Smooth muscle cell (in vitro differentiated cells): ENCODE measurements around the gene SLC25A25. TPM values are rescaled to one million over a fixed set of nuclear protein-coding genes. Genes with fewer than 3 reads are reported as not detected.

Experiments
- DNase-seq: peaks from one replicate; lab custom pipeline; 2025; ENCODE audit not compliant: unreplicated experiment; lab: John Stamatoyannopoulos, UW
- H2AFZ ChIP-seq: fragments of 200-600 bp; sonication (generic); 2 replicates; pipeline ENCODE4 v1.6.0; 2016; ENCODE audit warnings: antibody characterized with exemption, low read depth, mild to moderate bottlenecking
- H3F3A ChIP-seq: fragments of 200-600 bp; sonication (generic); 2 replicates; pipeline ENCODE4 v1.6.0; 2017; ENCODE audit warnings: antibody characterized with exemption, low read depth
- H3K27ac ChIP-seq: fragments of 200-600 bp; sonication (generic); 2 replicates; pipeline ENCODE4 v1.5.1; 2016; ENCODE audit warnings: low read depth, mild to moderate bottlenecking
- H3K27me3 ChIP-seq: fragments of 200-600 bp; sonication (generic); 2 replicates; pipeline ENCODE4 v1.6.1; 2016; ENCODE audit warnings: low read depth, mild to moderate bottlenecking
- H3K36me3 ChIP-seq: fragments of 200-600 bp; sonication (generic); 2 replicates; pipeline ENCODE4 v1.5.1; 2016; ENCODE audit warnings: low read depth
- H3K4me1 ChIP-seq: fragments of 200-600 bp; sonication (generic); 2 replicates; pipeline ENCODE4 v1.5.1; 2016; ENCODE audit warnings: low read depth
- H3K4me2 ChIP-seq: fragments of 200-600 bp; sonication (generic); 2 replicates; pipeline ENCODE4 v1.6.0; 2016; ENCODE audit warnings: mild to moderate bottlenecking
- H3K4me3 ChIP-seq: fragments of 200-600 bp; sonication (generic); 2 replicates; pipeline ENCODE4 v1.5.1; 2016; ENCODE audit warnings: mild to moderate bottlenecking
- H3K79me2 ChIP-seq: fragments of 200-600 bp; sonication (generic); 2 replicates; pipeline ENCODE4 v1.6.0; 2016; ENCODE audit warnings: low read depth, mild to moderate bottlenecking
- H3K9ac ChIP-seq: fragments of 200-600 bp; sonication (generic); 2 replicates; pipeline ENCODE4 v1.6.0; 2016; ENCODE audit warnings: low read depth
- H3K9me3 ChIP-seq: fragments of 200-600 bp; sonication (generic); replicated peaks from 2 replicates; pipeline ENCODE4 v1.5.1; 2016; ENCODE audit warnings: low read depth
- H4K20me1 ChIP-seq: fragments of 200-600 bp; sonication (generic); 2 replicates; pipeline ENCODE4 v1.6.0; 2016; ENCODE audit warnings: low read depth
- CTCF ChIP-seq: fragments of 200-600 bp; sonication (generic); IDR thresholded peaks from 2 replicates; pipeline ENCODE4 v1.5.1; 2017; ENCODE audit warnings: borderline replicate concordance, mild to moderate bottlenecking, antibody characterized with exemption; ENCODE audit not compliant: insufficient read depth, poor library complexity, severe bottlenecking
- WGBS: methylation state at CpG from one replicate; pipeline ENCODE4 v1.1.7; 2016; ENCODE audit warnings: low lambda C conversion rate; 5-methylcytosine and 5-hydroxymethylcytosine counted together
- polyA plus RNA-seq: library from polyadenylated mRNA; unstranded; fragments of >200 nt; fragmentation: Nextera tagmentation; extraction: Ambion mirVana; gene quantifications from 2 replicates; pipeline ENCODE4 v1.2.1, GENCODE V29; 2016
- total RNA-seq: library from RNA; depleted of rRNA; stranded (reverse); fragments of >200 nt; gene quantifications from 2 replicates; pipeline ENCODE4 v1.2.3, GENCODE V29; 2014

The SLC25A25 gene
- total and polyA plus RNA-seq, 2 experiments from 2014 or later, result 15.7 to 20.5 TPM

- H2AFZ ChIP-seq, result no peak overlapping the region
- WGBS, result 93% methylated on average over 11 of the region's 13 CpGs
- no peak overlapping the region for H3K9ac ChIP-seq
These were observed 34.2 kb downstream of the SLC25A25 start for GRCh38 chr9:128102196-128102595.

GRCh38 chr9:128102861-128103588, 35.0 kb downstream of the SLC25A25 start:
- WGBS, result 95% methylated on average over 23 of the region's 23 CpGs

More at GRCh38 chr9:128102196-128102595, 34.2 kb downstream of the SLC25A25 start:
- Histone ChIP-seq H3K4me1 (peaks cover 20% of the 10 kb centered on the region), H3K27ac (no peak overlapping the region), H3K36me3 (no peaks in the 10 kb centered on the region), H3F3A (peaks cover 12% of the 10 kb centered on the region), H3K4me2 (no peak overlapping the region), H3K27me3 (no peaks in the 10 kb centered on the region), H4K20me1 (peaks cover 15% of the 10 kb centered on the region), H3K9me3 (no peaks in the 10 kb centered on the region), H3K4me3 (no peak overlapping the region), H3K79me2 (peaks cover 20% of the 10 kb centered on the region)
- TF ChIP-seq CTCF, result no peak
- no peak for DNase-seq

GRCh38 chr9:128103589-128103962, 35.5 kb downstream of the SLC25A25 start:
- 85% methylated on average over 8 of the region's 8 CpGs for WGBS
- Histone ChIP-seq H3K27me3 (no peaks in the 10 kb centered on the region), H4K20me1 (peaks cover 15% of the 10 kb centered on the region), H3K4me3 (no peak overlapping the region), H3K9ac (no peak overlapping the region), H3K36me3 (no peaks in the 10 kb centered on the region), H3F3A (peaks cover 12% of the 10 kb centered on the region), H3K79me2 (peaks cover 20% of the 10 kb centered on the region), H3K4me1 (peaks cover 14% of the 10 kb centered on the region), H3K4me2 (no peak overlapping the region), H3K27ac (no peak overlapping the region), H3K9me3 (no peaks in the 10 kb centered on the region), H2AFZ (no peak overlapping the region)
- DNase-seq, result no peak
- TF ChIP-seq CTCF, result no peak

More at GRCh38 chr9:128102861-128103588, 35.0 kb downstream of the SLC25A25 start:
- peaks cover 12% of the 10 kb centered on the region for H3F3A ChIP-seq
- H3K9me3 ChIP-seq, result no peaks in the 10 kb centered on the region
- no peak for TF ChIP-seq CTCF
- H2AFZ ChIP-seq, result no peak overlapping the region
- H3K4me3 ChIP-seq, result no peak overlapping the region
- no peaks in the 10 kb centered on the region for H3K36me3 ChIP-seq
- no peak overlapping the region for H3K27ac ChIP-seq
- no peak for DNase-seq
- no peak overlapping the region for H3K9ac ChIP-seq
- no peak overlapping the region for H3K4me2 ChIP-seq
- peaks cover 20% of the 10 kb centered on the region for H3K79me2 ChIP-seq
- peaks cover 15% of the 10 kb centered on the region for H4K20me1 ChIP-seq
- no peaks in the 10 kb centered on the region for H3K27me3 ChIP-seq
- peaks cover 14% of the 10 kb centered on the region for H3K4me1 ChIP-seq

GRCh38 chr9:128104171-128104618, 36.2 kb downstream of the SLC25A25 start:
- Histone ChIP-seq H3F3A (peaks cover 9% of the 10 kb centered on the region), H3K9me3 (no peaks in the 10 kb centered on the region), H3K4me2 (no peak overlapping the region), H3K9ac (no peak overlapping the region), H3K4me1 (peaks cover 10% of the 10 kb centered on the region), H3K79me2 (peaks cover 20% of the 10 kb centered on the region), H3K27ac (no peak overlapping the region), H2AFZ (no peak overlapping the region), H4K20me1 (peaks cover 11% of the 10 kb centered on the region), H3K4me3 (no peak overlapping the region), H3K36me3 (no peaks in the 10 kb centered on the region), H3K27me3 (no peaks in the 10 kb centered on the region)
- no peak for TF ChIP-seq CTCF
- DNase-seq, result no peak
- WGBS, result 93% methylated on average over 6 of the region's 6 CpGs
